OCI-M2 (cell line): ENCODE results near the gene MAP1B.

Experiments used
- DNase-seq: peaks from one replicate; lab custom pipeline; 2025; ENCODE audit not compliant: unreplicated experiment; lab: John Stamatoyannopoulos, UW

The MAP1B gene

DNA sequence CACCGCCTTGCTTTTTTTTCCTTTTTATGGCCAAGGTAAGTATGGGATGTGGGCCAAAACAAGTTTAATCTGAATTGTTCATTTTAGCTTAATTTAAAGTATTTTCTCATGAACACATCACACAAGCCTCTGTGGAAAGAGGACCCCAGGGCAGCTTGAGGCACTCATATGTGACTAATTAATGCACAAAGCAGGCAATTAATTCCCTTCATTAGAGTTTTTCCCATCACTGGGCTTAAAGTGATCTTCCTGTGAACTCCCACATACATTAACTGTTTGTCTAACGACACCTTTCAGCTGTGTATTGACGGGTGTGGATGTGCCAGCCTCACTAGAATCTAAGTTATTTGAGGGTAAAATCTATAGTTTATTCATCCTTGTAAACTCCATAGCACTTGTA lies 109.5 kb downstream of the MAP1B start:
- no peak for DNase-seq

DNA sequence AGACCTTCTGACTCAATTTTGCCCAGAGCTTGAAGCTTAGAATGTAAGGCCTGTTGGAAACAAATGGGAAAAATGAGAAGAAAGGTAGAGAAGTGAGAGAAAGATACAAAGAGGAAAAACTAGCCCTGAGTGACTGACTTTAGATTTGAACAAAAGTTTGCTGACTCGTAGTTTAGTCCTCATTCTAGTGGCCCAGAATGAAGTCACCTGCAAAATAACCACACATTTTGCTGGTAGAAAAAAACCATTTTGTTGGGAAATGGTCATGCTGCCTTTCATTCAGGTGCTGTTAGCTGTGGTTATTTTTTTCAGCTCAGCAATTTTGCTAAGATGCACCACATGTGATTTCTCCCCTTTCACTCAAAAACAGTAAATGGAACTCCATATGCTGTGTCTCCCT lies 113.8 kb downstream of the MAP1B start:
- DNase-seq: no peak

DNA sequence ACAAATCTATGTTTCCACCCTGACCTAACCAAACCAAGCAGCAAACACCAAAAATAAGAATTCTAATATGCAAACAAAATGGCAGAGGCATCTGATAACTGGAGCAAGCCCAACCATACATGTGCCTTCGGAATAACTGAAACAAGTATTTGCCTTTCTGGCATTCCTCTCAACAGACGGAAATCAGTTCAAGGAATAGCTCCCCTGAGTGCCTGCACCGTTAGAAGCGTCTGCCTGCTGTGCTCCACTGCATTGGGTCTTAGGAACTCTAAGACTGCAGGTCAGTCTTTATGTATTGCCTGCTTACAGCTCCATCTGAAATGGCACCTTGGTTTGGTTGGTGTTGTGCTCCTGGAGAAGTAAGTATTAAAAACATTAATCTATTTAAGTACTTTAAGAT lies 114.3 kb downstream of the MAP1B start:
- no peak for DNase-seq

DNA sequence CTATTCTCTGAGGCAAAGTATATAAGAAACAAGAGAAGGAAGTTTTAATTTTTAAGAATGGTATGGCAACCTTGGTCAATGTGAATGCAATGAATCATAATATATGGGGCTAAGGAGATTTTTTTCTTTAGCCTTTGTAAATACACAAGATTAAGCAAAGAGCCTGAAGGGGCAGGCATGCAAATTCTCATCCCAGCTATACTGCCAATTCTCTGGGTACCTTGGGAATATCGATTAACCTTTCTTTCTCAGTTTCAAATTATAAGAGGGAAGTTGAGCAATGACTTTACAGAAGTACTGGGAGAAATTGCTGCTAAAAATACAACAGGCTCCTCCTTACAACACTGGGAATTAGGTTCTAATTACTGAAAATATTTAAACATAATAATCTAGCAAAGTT lies 115.2 kb downstream of the MAP1B start:
- no peak for DNase-seq

DNA sequence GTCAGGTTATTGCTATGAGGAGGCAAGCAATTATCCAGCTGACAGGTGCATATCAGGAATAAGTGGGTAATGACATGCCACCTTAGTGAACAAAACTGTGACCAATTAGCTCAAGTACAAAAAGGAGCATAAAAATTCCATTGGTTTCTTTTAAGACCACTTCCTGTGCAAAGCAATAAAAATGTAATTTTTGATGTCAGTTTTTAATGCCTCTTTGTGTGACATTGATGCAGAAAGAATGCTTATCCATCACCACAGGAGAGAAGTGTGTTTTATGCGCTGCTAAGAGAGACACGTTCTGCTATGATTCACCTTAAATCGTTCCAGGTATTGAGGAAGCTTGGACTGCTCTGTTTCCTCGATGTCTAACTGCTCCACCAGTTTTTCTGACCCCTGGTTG lies 116.1 kb downstream of the MAP1B start:
- no peak for DNase-seq

DNA sequence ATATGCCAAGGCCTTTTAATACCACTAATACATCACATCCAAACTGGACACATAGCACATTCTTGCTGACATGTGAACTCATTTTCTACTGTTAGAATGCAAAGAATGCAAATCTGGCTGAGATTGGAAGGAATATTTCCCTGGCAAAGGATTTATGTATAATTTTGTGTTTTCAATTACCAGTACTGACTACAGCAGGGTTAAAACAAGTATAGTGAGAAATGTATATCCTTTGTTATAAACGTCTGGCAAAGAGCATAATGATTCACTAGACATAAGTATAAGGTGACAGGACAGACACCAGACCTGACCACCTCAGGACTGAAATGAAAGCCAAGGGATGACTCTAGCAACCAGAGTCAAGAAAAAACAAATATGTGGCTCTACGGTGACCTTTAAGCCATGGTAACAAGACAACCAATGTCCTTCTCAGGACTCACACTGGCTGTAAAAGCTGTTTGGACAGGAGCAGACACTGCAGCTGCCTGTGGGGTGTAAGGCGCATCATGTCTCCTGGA lies 117.7 kb downstream of the MAP1B start:
- DNase-seq: no peak

DNA sequence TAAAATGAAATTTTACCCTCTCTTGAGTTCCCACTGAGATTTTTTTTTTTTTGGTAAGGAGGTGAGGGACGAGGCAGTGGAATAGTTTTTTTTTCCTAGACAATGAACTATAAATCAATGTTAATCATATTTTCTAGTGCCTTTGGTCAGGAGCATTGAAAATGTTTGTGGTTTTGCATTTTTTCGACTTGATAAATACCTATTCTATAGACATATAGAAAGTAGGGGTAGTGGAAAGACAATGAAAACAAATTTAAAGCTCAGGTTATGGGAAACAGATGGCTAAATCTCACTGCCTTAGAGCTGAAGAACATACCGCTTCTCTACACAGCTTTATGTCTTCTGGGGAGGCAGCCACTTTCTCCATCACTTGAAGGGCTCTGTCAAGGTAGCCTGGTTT lies 118.5 kb downstream of the MAP1B start:
- no peak for DNase-seq

DNA sequence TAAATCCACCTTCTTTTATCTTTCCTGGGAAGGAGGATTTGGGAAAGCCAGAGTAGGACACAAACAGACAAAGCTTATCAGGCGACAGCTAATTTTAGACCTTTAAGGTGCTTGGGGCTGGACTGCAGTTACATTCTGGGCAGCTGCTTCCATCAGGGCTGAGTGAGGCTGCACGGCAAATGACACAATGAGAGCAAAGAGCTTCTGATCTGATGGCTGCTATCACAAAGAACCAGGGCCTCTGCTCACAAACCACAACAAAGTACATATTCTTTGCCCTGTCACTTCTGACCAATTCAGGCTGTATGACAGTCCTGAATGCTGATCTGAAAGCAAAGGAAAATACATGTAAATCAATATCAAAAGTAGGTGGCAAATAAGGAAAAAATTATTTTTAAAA lies 119.7 kb downstream of the MAP1B start:
- no peak for DNase-seq

DNA sequence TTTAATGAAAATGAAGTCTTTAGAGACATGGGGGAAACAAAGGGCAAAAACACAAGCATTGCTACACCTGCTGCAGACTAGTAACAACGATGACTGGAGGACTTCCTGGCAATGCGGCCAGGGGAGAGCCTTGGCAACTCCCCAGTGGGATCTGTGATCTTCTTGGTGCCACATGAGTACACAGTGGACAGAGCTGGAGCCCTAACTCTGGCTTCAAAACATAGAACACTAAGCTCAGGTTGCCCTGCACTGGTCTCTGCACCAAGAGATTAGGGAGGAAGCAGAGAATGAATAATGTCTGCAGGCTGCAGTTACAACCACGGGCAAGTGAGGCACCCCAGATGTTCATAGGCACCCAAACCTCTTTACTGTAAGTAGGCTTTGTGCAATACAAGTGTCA lies 121.7 kb downstream of the MAP1B start:
- no peak for DNase-seq

DNA sequence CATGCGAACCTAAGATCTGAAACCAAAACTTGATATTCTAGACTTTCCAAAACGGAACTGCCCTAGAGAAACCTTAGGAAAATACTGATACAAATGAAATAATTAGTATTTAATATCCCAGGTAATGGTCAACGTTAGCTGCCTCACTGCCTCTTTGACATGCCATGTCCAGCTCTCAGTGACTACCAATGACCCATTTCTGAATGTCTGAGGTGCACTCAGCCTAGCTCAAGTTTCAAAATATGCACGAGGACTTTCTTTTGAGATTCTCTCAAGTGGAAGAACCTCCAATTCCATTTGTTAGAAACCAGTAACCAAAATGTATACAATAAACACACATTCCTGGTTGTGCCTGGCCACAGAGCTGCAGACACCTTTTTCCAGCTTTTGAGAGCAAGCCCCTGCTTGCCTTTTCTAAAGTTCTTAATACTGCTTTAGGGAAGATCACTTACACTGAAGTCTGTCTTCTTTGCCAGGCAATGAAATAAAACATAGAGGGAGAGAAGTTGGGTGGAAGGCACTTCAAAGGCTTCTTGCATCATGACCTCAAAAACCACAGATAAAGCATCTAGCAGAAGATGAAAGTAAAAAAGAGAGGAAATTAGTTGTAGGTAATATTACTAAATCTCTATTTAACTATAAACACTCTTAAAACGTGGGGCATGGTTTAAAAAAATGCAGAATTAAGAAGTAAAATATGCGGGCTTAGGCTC lies 124.9 kb downstream of the MAP1B start:
- DNase-seq: no peak

DNA sequence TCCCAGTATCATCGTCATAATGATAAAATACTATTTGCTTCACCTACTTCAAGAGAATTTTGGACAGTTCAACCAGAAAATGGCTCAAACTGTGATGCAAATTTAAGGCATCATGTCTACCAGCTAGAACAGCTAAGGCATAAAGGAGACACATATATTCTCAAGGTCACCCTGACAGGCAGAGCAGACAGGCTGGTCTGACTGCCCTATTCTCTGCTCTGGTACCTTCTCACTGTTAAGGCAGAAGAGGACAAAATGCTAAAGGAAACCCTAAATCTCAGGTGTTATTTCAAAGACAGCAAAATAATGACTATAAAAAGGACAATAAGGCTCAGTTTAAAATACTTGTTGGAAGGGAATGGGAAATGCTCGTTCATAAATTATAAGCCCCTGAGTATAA lies 125.6 kb downstream of the MAP1B start:
- no peak for DNase-seq

DNA sequence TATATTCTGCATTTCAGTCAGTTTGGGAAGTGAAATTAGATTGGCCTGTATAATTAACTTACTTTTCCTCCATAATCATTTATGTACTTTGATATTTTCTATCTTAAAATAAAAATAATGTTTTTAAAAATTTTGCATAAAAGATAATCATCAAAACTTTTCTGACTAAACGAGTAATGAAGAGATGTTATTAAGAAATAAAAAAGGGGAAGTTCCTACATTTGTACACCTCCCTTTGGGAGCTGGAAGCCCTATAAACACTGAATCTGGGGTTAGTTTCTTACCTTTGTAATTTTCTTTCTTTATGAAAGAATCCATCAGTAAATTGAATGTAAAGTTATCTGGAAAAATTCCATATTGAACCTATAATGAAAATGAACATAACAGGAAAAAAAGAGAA lies 126.6 kb downstream of the MAP1B start:
- DNase-seq: no peak

DNA sequence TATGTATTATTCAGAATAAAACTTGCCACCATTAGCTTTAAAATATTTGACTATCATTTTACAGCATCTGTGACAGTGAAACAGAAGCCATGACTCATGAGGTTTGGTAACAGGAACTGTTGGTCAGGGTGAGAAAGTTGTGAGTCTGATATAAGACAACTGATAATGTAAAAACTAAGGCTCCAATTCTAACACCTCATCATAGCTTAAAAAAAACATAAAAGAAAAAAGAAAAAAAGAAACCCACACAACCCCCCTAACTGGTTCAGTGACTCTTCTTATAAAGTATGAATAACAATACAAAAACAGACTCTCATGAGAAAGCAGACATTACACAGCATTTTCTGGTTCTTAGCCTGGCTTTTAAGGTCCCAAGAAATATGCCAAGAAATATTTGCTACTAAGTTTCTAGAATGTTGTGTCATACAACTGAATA lies 127.0 kb downstream of the MAP1B start:
- DNase-seq: no peak

DNA sequence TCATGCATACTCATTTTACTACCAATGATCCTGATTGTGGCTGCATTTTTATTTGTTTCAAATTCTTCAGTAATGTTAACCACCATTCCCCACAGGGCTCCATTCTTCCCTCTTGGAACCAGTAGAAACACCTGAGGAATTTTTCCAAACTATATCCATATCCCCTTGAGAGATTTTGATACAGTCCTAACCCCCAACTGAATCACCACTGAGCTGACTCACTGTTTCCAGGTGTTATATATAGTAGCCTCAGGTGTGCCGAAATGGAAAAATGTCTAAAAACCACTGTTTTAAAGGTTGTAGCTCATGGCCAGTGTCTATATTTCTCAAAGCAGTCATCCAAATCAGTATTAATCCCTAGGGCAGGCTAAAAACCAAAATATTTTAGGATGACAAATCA lies 127.6 kb downstream of the MAP1B start:
- no peak for DNase-seq

DNA sequence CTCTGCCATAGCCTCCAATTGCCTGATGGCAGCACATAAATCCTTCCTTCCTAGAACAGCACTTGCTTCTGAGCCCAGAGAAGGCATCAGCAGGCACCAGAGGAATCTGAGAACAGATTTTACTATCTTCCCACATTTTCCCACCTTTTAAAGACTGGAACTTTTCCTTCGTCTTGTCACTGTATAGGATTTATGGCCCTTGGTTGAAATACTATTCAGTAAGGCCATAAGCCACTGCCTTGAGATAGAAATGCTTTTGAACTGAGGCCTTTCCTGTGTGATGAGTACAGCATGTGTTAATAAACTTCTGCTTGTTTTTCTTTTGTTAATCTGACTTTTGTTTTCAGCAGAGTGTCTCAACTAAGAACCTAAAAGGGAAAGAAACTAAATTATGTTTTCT lies 128.4 kb downstream of the MAP1B start:
- DNase-seq: no peak

DNA sequence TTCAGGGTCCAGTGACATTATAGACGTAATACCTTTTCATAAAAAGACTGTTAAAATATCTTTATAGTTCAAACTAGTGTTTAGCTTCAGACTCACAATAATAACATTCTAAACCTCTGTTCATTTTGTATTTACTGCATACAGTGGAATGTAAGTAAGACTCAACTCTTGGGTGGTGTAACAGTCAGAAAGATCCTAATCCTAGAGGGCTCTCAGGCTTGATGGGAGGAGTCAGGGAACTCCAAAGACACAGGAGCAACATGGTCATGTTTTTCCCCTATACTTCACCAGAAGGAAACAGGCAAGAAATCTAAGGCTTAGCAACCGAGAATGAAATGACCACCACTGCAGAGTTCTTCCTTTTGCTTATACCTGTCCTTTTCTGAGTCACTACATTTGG lies 130.1 kb downstream of the MAP1B start:
- DNase-seq: no peak

DNA sequence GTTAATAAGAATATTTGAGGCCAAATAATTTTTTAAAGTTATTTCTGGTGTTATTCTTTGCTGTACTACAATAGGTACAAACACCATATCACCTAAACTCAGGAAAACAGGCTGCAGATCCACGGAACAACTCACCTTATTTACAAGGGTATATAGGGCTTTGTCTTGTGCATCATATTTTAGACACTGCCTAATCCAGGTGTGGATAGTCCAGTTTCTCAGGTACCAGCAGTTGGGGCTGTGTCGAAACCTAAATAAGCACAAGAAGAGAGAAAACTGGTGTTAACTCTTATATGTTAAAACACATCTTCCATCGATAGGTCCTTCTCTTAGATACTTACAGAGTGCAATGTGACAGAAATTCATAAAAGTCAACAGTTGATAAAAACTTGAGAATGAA lies 130.6 kb downstream of the MAP1B start:
- no peak for DNase-seq

DNA sequence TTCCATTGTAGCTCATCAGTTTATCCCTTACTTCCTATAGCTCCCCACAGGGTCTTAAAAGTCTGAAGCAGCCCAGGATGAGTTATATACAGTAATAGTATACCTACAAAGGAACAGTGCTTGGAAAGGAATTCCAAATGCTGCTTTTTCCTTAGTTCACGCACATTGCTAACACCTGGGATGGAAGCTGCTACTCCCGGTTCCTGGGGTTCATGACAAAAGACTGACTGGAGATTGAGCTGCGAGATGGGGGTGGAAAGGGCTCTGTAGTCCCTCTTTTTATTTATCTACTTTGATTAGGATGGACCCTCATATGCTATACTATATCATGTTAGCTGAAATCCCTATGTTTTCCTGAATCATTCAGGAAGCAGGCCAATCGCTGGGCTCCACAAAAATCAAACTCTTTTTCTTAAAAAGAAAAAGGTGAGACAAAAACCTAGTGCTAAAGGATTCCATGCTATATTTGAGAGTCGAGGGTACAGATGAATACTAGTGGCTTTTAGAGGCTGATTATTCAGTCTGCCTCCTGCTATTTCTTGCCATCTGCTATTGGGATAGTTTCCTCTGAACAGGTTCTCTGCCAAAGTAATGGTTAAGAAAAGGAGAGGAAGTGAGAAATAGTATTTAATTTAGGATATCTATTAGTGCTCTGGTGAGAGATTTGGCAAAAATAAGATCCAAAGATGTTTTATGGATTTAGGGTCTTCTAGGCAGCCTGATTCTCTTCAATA lies 131.6 kb downstream of the MAP1B start:
- DNase-seq: no peak

DNA sequence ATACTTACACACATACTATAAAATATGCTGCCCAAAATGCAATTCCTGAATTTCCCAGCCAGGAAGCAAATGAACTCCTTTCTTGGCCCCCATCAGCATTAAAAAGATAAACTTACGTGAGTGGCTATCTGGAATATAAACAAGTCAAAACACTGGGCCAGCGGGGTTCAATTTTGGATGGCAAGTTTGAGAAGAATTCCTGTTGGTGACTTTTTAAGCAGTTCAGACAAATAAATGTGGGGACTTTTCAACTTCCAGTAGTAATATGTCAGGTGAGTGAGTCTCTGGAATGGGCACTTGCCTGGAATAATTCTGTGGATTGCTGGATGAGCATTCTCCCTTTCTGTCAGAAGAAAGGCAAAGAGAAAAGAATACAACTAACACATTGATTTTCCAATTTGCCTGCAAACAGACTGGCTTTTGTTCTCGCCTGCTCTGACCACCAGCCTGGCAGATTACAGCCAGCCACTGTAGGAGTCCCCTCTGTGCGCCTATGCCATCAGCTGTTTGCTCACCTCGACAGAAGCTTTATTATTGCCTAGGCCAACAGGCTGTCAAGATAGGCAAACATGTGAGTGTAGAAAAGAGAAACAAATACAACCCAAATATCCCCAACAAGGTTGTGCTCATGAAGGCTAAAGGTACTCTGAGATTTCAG lies 134.2 kb downstream of the MAP1B start:
- DNase-seq: no peak

DNA sequence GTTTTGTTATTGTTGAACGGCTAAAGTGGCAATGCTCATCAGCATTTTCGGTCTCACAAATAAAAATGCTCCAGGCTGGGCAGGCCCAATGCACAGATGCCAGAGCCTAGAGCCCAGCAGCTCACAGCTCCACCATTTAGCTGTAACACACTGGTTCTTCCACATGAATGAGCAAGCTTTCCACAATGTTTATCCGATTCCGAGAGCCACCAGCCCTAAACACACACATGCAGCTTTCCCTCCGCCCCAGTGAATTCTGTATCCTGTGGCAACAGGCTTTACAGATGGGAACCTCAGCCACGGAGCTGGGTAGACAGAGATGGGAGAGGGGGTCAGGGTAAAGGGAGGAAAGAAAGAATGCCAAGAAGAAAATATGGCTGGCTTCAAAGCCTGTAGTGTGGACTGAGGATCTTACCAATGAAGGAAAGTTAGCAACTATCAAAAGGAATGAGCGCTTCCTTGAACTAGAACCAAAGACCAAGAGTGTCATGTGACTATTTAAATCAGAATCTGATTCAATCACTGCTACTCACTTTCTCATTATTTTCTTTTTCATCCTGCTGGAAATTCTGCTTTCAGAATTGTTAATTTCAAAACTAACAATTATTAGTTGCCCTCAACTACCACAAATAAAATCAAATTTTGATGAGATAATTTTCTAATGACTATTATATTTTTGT lies 135.7 kb downstream of the MAP1B start:
- DNase-seq: no peak

DNA sequence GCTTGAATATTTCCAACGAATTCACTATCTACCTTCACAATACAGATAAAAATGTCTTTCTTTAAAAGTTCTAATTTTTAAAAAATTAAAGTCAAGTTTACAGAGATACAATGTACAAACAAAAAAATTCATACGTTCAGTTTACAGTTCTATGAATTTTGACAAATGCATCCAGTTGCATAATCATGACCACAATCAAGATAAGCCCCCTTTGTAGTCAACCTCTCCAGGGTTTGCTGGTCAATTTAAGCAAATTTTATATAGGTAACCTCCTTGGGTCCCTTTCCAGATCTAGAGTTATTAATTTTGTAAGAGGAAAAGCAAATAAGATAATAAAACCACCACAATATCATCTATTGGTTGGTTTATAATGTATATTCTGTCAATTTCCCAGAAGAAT lies 136.4 kb downstream of the MAP1B start:
- no peak for DNase-seq
